CD14-positive monocyte (primary cell): ENCODE data around the gene SSTR1. TPM values are rescaled to one million over a fixed set of nuclear protein-coding genes. Genes with fewer than 3 reads are reported as not detected.

Experiments
- DNase-seq, 3 donors: peaks; one replicate each; pipeline ENCODE4 v3.0.0-alpha.2; 2011 to 2022
- H2AFZ ChIP-seq: 2 replicates; pipeline ENCODE4 v1.6.0; 2012; ENCODE audit warnings: mild to moderate bottlenecking, low read depth, low read length, inconsistent platforms; ENCODE audit not compliant: insufficient read depth, poor library complexity, severe bottlenecking
- H3K27ac ChIP-seq, 2 donors: 1 replicate in 1 of 2; 2 replicates in 1 of 2; pipeline ENCODE4 v1.5.1; 2012 to 2013; ENCODE audit warnings: low read length in 2 of 2, control low read depth in 1 of 2, inconsistent platforms in 1 of 2, low read depth in 1 of 2, mild to moderate bottlenecking in 1 of 2
- H3K27me3 ChIP-seq, 2 donors: one replicate each; pipeline versions ENCODE4 v1.6.0 to v1.6.1; 2011 to 2013; ENCODE audit warnings: low read length in 2 of 2; ENCODE audit not compliant: control insufficient read depth in 2 of 2, insufficient read depth in 2 of 2
- H3K36me3 ChIP-seq, 2 donors: replicated peaks in 1 of 2; 1 replicate in 1 of 2; 2 replicates in 1 of 2; pipeline versions ENCODE4 v1.5.1 to v1.6.1; 2012 to 2013; ENCODE audit warnings: low read length in 2 of 2, control low read depth in 1 of 2, inconsistent platforms in 1 of 2, mild to moderate bottlenecking in 1 of 2; ENCODE audit not compliant: insufficient read depth in 2 of 2, control insufficient read depth in 1 of 2
- H3K4me1 ChIP-seq, 2 donors: 1 replicate in 1 of 2; 2 replicates in 1 of 2; pipeline versions ENCODE4 v1.5.1 to v1.6.1; 2012 to 2013; ENCODE audit warnings: low read length in 2 of 2, control low read depth in 1 of 2, inconsistent platforms in 1 of 2, mild to moderate bottlenecking in 1 of 2, moderate library complexity in 1 of 2; ENCODE audit not compliant: insufficient read depth in 2 of 2, control insufficient read depth in 1 of 2
- H3K4me2 ChIP-seq: replicated peaks from 2 replicates; pipeline ENCODE3; 2012; ENCODE audit warnings: low read length, moderate library complexity, mild to moderate bottlenecking; ENCODE audit not compliant: poor library complexity, severe bottlenecking; ENCODE audit errors: extremely low read depth
- H3K4me3 ChIP-seq, 3 experiments: fragments of 200-600 bp in 1 of 3; sonication (generic) in 1 of 3; replicated peaks in 1 of 3; 1 replicate in 2 of 3; 2 replicates in 1 of 3; pipeline ENCODE4 v1.5.1; 2011 to 2013; ENCODE audit warnings: low read length in 3 of 3, mild to moderate bottlenecking in 3 of 3, control low read depth in 2 of 3, low read depth in 2 of 3, inconsistent platforms in 1 of 3, moderate library complexity in 1 of 3
- H3K79me2 ChIP-seq: 2 replicates; pipeline ENCODE4 v1.6.0; 2012; ENCODE audit warnings: mild to moderate bottlenecking, control low read depth, inconsistent platforms, low read length, moderate library complexity; ENCODE audit not compliant: insufficient read depth
- H3K9ac ChIP-seq: 2 replicates; pipeline ENCODE4 v1.6.0; 2017; ENCODE audit warnings: low read length, mild to moderate bottlenecking; ENCODE audit not compliant: insufficient read depth, poor library complexity, severe bottlenecking
- H3K9me3 ChIP-seq, 2 donors: replicated peaks in 1 of 2; 1 replicate in 1 of 2; 2 replicates in 1 of 2; pipeline versions ENCODE4 v1.5.1 to v1.6.1; 2012 to 2013; ENCODE audit warnings: low read length in 2 of 2, control low read depth in 1 of 2; ENCODE audit not compliant: control insufficient read depth in 1 of 2, insufficient read depth in 1 of 2
- H4K20me1 ChIP-seq: 2 replicates; pipeline ENCODE4 v1.6.0; 2012; ENCODE audit warnings: mild to moderate bottlenecking, low read length, control low read depth, moderate library complexity; ENCODE audit not compliant: insufficient read depth
- H3K27ac Mint-ChIP-seq, 7 donors: one replicate each; pipeline ENCODE4 v1.8.0; 2020; ENCODE audit warnings: mild to moderate bottlenecking in 7 of 7, mixed read lengths in 7 of 7, moderate library complexity in 6 of 7, inconsistent platforms in 2 of 7
- H3K27me3 Mint-ChIP-seq, 3 donors: one replicate each; pipeline ENCODE4 v1.8.0; 2021 to 2022; ENCODE audit warnings: low read depth in 3 of 3, mild to moderate bottlenecking in 3 of 3, mixed read lengths in 3 of 3, moderate library complexity in 3 of 3, inconsistent platforms in 1 of 3
- H3K36me3 Mint-ChIP-seq, 2 donors: one replicate each; pipeline ENCODE4 v1.8.0; 2020; ENCODE audit warnings: mixed read lengths in 2 of 2, inconsistent platforms in 1 of 2, mild to moderate bottlenecking in 1 of 2
- H3K4me1 Mint-ChIP-seq: one replicate; pipeline ENCODE4 v1.8.0; 2020; ENCODE audit warnings: mild to moderate bottlenecking, mixed read lengths
- H3K4me3 Mint-ChIP-seq, 2 donors: one replicate each; pipeline ENCODE4 v1.8.0; 2020; ENCODE audit warnings: mild to moderate bottlenecking in 2 of 2, mixed read lengths in 2 of 2, moderate library complexity in 1 of 2
- H3K9me3 Mint-ChIP-seq, 7 donors: one replicate each; pipeline ENCODE4 v1.8.0; 2020 to 2022; ENCODE audit warnings: mixed read lengths in 7 of 7, mild to moderate bottlenecking in 6 of 7, moderate library complexity in 6 of 7, inconsistent platforms in 2 of 7
- CTCF ChIP-seq: fragments of 200-600 bp; IDR thresholded peaks from one replicate; pipeline ENCODE4 v1.8.0; 2022; ENCODE audit warnings: antibody characterized with exemption, mild to moderate bottlenecking
- WGBS: methylation state at CpG from one replicate; pipeline ENCODE4 v1.1.5; 2013; ENCODE audit warnings: missing lambda C conversion rate; ENCODE audit not compliant: insufficient coverage; 5-methylcytosine and 5-hydroxymethylcytosine counted together
- intact Hi-C, 2 donors: fragments of 100-400 bp; cut with micrococcal nuclease; formaldehyde crosslinking; loops; one replicate each; pipeline versions ENCODE4 v1.15.0 to v1.15.1; 2023
- polyA plus RNA-seq, 3 donors: library from polyadenylated mRNA; depleted of rRNA in 1 of 3; unstranded in 2 of 3; stranded (reverse) in 1 of 3; fragments of 300-500 nt in 2 of 3; fragments of >200 nt in 1 of 3; fragmentation: Illumina TruSeq in 2 of 3; gene quantifications; 1 replicate in 2 of 3; 2 replicates in 1 of 3; pipeline ENCODE4 v1.2.3, GENCODE V29; 2012 to 2021

Gene SSTR1
- polyA plus RNA-seq, 3 donors = not detected

DNA sequence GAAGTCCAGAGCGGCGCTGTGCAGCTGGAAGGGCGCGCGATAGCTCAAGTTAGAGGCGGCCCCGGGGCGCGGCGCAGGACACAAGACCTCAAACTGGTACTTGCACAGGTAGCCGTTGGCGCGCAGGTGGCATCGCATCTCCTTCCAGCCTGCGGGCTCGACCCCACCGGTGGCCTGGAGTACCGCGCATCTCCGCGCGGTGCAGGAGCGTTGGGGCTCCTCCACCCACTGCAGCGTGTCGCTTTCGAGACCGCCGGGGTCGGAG, 47.6 kb downstream of the SSTR1 start:
- H2AFZ ChIP-seq = peak overlapping the region; percentile 56
- H3K27ac ChIP-seq = no peak overlapping the region
- TF ChIP-seq CTCF = no peak
- peaks cover 32 to 45% of the 10 kb centered on the region in 2 donors for H3K27me3 ChIP-seq
- peaks cover 4 to 5% of the 10 kb centered on the region in 2 donors for H3K4me1 ChIP-seq
- H3K9ac ChIP-seq = no peak overlapping the region
- H3K4me2 ChIP-seq = peak overlapping the region; percentile 56
- under 1% methylated on average over 29 of the region's 29 CpGs for WGBS
- no peaks in the 10 kb centered on the region for H4K20me1 ChIP-seq
- H3K4me3 Mint-ChIP-seq = peak overlapping the region in 1 of 2 donors; percentile 64
- H3K9me3 Mint-ChIP-seq = peaks cover 0 to 17% (median 3%) of the 10 kb centered on the region in 7 donors
- no peaks in the 10 kb centered on the region for H3K79me2 ChIP-seq
- H3K4me1 Mint-ChIP-seq = peaks cover 6% of the 10 kb centered on the region
- peaks cover 0 to 22% of the 10 kb centered on the region in 2 donors for H3K9me3 ChIP-seq
- no peak overlapping the region for H3K27ac Mint-ChIP-seq
- no peaks in the 10 kb centered on the region for H3K36me3 Mint-ChIP-seq
- H3K27me3 Mint-ChIP-seq = peaks cover 34 to 50% (median 47%) of the 10 kb centered on the region in 3 donors
- H3K4me3 ChIP-seq = peak overlapping the region in 1 of 3 experiments; percentile 23
- no peaks in the 10 kb centered on the region for H3K36me3 ChIP-seq
- no peak for DNase-seq
- intact Hi-C loops = no loop called here

- Histone ChIP-seq H3K79me2 (no peaks in the 10 kb centered on the region), H3K4me2 (peak within 1 kb of the TSS; percentile 56), H3K9ac (no peak within 1 kb of the TSS), H2AFZ (peak within 1 kb of the TSS; percentile 56), H3K36me3 (no peaks in the 10 kb centered on the region), H4K20me1 (no peaks in the 10 kb centered on the region), H3K27me3 (peaks cover 32 to 45% of the 10 kb centered on the region in 2 donors), H3K4me3 (peak within 1 kb of the TSS in 1 of 3 experiments; percentile 23), H3K9me3 (peaks cover 0 to 22% of the 10 kb centered on the region in 2 donors), H3K27ac (no peak within 1 kb of the TSS), H3K4me1 (peaks cover 4 to 5% of the 10 kb centered on the region in 2 donors)
- TF ChIP-seq CTCF = no peak
- no peak for DNase-seq
- Mint-ChIP-seq H3K27me3 (peaks cover 34 to 50% (median 47%) of the 10 kb centered on the region in 3 donors), H3K36me3 (no peaks in the 10 kb centered on the region), H3K4me3 (peak within 1 kb of the TSS; percentile 64 to 83), H3K27ac (no peak within 1 kb of the TSS), H3K4me1 (peaks cover 6% of the 10 kb centered on the region), H3K9me3 (peaks cover 0 to 17% (median 4%) of the 10 kb centered on the region in 7 donors)
- intact Hi-C loops = no loop called here
- under 1% methylated on average over 62 of the region's 68 CpGs for WGBS
Measured at GRCh38 chr14:38255673-38256532, 48.2 kb downstream of the SSTR1 start, which contains the start of gene CLEC14A. TSS of gene CLEC14A (minus strand) at chr14:38256093. CDS start at chr14:38256022, 71 bp downstream.
